ENCODE data around the gene ACAT2.
"Not testable (repeated sequence)": the region's sequence is repeated elsewhere in the genome, so short reads cannot be mapped to it uniquely, and the experiment has no call there.

ACAT2 gene

DNA sequence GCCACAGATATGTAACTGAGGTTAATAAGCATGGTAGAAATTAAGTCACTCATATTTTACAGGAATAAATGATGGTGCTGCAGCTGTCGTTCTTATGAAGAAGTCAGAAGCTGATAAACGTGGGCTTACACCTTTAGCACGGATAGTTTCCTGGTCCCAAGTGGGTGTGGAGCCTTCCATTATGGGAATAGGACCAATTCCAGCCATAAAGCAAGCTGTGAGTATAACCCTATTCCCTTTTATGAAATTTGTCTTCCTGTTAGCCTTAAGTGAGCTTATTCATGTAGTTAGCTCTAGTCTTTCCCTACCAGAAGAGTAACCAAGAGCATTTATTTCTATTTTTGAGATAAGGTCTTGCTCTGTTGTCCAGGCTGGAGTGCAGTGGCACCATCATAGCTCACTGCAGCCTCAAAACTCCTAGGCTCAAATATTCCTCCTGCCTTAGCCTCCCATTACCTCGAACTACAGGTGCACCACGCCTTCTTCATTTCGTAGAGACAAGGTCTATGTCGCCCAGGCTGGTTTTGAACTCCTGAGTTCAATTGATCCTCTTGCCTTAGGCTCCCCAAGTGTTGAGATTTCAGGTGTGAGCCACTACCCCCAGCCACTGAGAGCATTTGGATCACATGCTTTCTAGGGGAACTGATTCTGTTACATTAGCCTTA, 15.5 kb downstream of the ACAT2 start:
- DNase-seq = no peak

DNA sequence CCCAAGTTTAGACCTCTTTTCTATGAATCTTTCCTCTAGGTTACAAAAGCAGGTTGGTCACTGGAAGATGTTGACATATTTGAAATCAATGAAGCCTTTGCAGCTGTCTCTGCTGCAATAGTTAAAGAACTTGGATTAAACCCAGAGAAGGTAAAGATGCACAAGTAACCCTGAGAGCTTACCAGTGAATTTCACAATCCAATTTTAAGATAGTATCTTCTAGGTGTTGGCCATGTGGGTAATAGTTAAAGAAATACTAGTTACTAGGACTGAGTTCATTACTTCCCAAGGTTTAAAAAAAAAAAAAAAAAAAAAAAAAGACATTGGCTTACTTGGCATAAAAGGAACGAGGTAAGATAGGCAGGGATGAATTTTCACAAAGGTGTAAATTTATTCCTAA, 16.3 kb downstream of the ACAT2 start:
- no peak for DNase-seq

- no peak for DNase-seq
Measured at GRCh38 chr6:159778542-159779103, 16.8 kb downstream of the ACAT2 start.

DNA sequence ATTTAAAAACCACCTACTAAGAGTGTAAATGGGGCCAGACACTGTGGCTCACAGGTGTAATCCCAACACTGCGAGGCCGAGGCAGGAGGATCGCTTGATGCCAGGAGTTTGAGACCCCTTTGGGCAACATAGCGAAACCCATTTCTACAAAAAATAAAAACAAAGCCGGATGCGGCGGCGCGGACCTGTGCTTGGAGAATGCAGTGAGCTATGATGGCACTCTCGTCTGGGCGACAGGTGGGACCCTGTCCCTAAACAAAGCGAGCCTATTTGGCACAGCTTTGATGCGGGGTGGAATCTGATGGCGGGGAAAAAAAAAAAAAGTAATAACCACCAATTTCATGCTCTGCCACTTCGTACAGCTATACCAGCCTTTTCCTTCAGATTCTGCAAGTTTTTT, 26.4 kb downstream of the ACAT2 start:
- peak; percentile 25 for DNase-seq

- DNase-seq = peak; percentile 34
Measured at GRCh38 chr6:159788753-159789376, 27.0 kb downstream of the ACAT2 start.

- DNase-seq = peak; percentile 100
Measured at GRCh38 chr6:159789377-159790148, 27.7 kb downstream of the ACAT2 start, which contains the start of gene TCP1. TCP1 (minus strand) TSS chr6:159789602; CDS start chr6:159789468, 134 bp downstream.

DNA sequence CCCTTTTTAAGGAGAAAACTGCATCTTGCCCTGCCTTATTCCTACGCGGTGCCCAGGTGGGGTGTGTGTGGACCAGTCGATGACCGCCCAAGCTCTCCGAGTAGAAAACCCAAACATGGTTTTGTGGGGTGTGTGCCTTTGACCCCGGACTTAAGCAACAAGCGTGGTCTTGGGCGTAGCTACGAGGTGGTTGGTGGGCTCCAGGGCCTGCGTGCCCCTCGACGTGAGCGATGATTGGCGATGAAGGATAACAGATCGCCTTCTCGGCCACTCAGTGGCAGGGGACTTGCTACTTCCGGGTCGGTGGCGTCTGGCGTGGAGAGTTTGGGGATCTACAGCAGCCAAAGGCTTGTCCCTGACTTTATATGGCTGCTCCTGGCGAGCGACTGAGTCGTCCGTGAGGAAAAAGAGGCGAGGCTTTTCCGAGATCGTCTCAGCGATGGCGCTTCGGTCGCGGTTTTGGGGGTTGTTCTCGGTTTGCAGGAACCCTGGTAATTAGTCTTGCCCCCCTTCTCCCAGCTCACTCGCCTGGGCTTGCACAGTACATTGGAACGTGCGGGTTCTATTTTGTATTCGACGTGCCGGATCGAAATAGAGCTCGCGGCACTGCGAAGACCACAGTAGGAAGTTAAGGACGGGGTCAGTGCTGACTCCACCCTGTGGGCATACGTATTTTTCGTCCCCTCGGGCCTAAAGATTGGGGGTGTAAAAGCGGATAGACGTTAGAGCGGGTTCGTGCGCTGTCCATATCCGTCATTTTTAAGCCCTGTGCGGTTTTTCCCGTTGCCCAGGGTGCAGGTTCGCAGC, 28.5 kb downstream of the ACAT2 start, which contains the start of gene MRPL18:
Gene MRPL18, plus strand, starts transcription at position 319 of the 807 bp plus-strand sequence. Its CDS starts 121 bp downstream, at position 440.
- peak; percentile 91 for DNase-seq

- peak; percentile 35 for DNase-seq
Measured at GRCh38 chr6:159790956-159791598, 29.2 kb downstream of the ACAT2 start.

DNA sequence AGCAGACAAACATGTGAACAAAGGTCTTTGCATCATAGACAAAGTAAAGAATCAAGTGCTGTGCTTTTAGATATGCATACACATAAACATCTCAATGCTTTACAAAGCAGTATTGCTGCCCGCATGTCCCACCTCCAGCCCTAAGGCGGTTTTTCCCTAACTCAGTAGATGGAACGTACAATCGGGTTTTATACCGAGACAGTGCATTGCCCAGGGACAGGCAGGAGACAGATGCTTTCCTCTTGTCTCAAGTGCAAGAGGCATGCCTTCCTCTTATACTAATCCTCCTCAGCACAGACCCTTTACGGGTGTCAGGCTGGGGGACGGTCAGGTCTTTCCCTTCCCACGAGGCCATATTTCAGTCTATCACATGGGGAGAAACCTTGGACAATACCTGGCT, 33.1 kb downstream of the ACAT2 start:
- DNase-seq = not testable (repeated sequence)

GRCh38 chr6:159797554-159797953, 35.7 kb downstream of the ACAT2 start:
- no peak for DNase-seq

GRCh38 chr6:159800141-159800865, 38.5 kb downstream of the ACAT2 start, which contains the start of gene PNLDC1:
PNLDC1 (plus strand) TSS chr6:159800276; CDS start chr6:159800308, 32 bp downstream.
- no peak for DNase-seq

DNA sequence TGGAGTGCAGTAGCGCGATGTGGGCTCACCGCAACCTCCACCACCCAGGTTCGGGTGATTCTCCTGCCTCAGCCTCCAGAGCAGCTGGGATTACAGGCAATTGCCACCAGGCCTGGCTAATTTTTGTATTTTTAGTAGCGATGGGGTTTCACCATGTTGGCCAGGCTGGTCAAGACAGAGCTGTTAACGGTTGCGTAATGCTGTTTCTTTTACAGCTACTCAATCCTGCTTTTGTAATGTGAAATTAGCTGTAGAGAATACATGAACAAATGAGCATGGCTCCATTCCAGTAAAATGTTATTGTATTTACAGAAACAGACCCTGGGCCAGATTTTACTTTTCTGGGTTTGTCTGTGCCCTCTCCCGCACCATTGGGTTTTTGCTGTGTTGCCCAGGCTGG, 40.1 kb downstream of the ACAT2 start:
- DNase-seq = no peak

GRCh38 chr6:159804504-159804903, 42.7 kb downstream of the ACAT2 start:
- DNase-seq = no peak

- no peak for DNase-seq
Measured at GRCh38 chr6:159805440-159806020, 43.7 kb downstream of the ACAT2 start.

DNA sequence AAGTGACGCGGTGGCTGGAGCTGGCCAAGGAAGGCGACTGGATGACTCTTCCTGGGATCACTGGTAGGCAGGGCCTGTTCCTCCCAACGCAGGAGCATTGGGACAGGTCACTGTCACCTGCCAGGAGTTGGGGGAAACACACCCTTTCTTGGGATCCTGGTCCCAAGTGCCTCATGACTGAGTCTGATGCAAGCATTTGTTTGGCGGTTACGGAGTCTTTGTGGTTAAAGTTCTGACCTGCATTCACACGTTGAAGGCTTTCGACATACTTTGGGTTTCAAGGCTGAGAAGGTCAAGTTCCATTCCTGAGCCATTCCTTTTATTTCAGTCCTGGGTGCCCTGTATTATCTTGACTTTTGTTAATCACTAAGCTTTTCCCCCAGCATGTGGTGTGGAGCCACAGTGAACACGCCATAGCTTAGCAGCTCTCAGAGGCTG, 44.2 kb downstream of the ACAT2 start:
- no peak for DNase-seq

- DNase-seq = no peak
Measured at GRCh38 chr6:159807150-159807858, 45.5 kb downstream of the ACAT2 start.

DNA sequence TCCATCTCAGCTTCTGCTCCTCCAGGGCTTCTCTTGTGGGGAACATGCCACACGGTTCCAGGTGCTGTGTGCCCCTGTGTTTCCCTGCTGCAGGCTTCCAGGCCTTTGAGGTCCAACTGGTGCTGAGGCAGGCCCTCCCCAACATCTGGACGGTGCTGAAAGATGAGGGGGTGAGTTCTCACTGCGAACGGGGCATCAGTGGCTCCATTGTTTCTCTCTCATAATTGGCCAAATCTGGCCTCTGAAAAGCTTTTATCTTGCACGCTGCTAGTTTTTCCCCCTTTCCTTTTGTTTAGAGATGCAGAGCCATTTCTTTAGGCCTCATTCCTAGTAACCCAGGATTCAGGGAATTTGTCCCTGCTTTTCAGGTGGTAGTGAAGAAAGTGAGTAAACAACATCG, 46.8 kb downstream of the ACAT2 start:
- no peak for DNase-seq

- DNase-seq = no peak
Measured at GRCh38 chr6:159809149-159809548, 47.3 kb downstream of the ACAT2 start.

GRCh38 chr6:159813781-159814180, 51.9 kb downstream of the ACAT2 start:
- no peak for DNase-seq

GRCh38 chr6:159815410-159815809, 53.6 kb downstream of the ACAT2 start:
- no peak for DNase-seq
